ENCODE measurements around the gene OCA2.

OCA2 gene

GRCh38 chr15:27878841-27879240 is 220.3 kb downstream of the OCA2 start:
- DNase-seq (ENCODE audit: low read depth in 4 of 4, low spot score in 1 of 4), result no peak

- no peak for DNase-seq (ENCODE audit: low read depth in 4 of 4, low spot score in 1 of 4)
Measured at GRCh38 chr15:27873828-27874227, 225.3 kb downstream of the OCA2 start.

- DNase-seq (ENCODE audit: low read depth in 4 of 4, low spot score in 1 of 4), result no peak
Measured at GRCh38 chr15:27873039-27873438, 226.1 kb downstream of the OCA2 start.

GRCh38 chr15:27872355-27872754 is 226.8 kb downstream of the OCA2 start:
- DNase-seq (ENCODE audit: low read depth in 4 of 4, low spot score in 1 of 4), result no peak

GRCh38 chr15:27871902-27872260 is 227.2 kb downstream of the OCA2 start:
- DNase-seq (ENCODE audit: low read depth in 4 of 4, low spot score in 1 of 4), result no peak

- DNase-seq (ENCODE audit: low read depth in 4 of 4, low spot score in 1 of 4), result no peak
Measured at GRCh38 chr15:27871078-27871901, 227.8 kb downstream of the OCA2 start.

GRCh38 chr15:27870320-27870719 is 228.8 kb downstream of the OCA2 start:
- DNase-seq (ENCODE audit: low read depth in 4 of 4, low spot score in 1 of 4), result no peak

- no peak for DNase-seq (ENCODE audit: low read depth in 4 of 4, low spot score in 1 of 4)
Measured at GRCh38 chr15:27869697-27870281, 229.3 kb downstream of the OCA2 start.

- no peak for DNase-seq (ENCODE audit: low read depth in 4 of 4, low spot score in 1 of 4)
Measured at GRCh38 chr15:27868828-27869404, 230.2 kb downstream of the OCA2 start.

GRCh38 chr15:27867861-27868260 is 231.3 kb downstream of the OCA2 start:
- no peak for DNase-seq (ENCODE audit: low read depth in 4 of 4, low spot score in 1 of 4)

- DNase-seq (ENCODE audit: low read depth in 4 of 4, low spot score in 1 of 4), result no peak
Measured at GRCh38 chr15:27866505-27867165, 232.5 kb downstream of the OCA2 start.

- DNase-seq (ENCODE audit: low read depth in 4 of 4, low spot score in 1 of 4), result no peak
Measured at GRCh38 chr15:27865926-27866325, 233.2 kb downstream of the OCA2 start.

- no peak for DNase-seq (ENCODE audit: low read depth in 4 of 4, low spot score in 1 of 4)
Measured at GRCh38 chr15:27865323-27865922, 233.7 kb downstream of the OCA2 start.

- DNase-seq (ENCODE audit: low read depth in 4 of 4, low spot score in 1 of 4), result no peak
Measured at GRCh38 chr15:27864719-27865118, 234.4 kb downstream of the OCA2 start.

GRCh38 chr15:27864086-27864485 is 235.0 kb downstream of the OCA2 start:
- no peak for DNase-seq (ENCODE audit: low read depth in 4 of 4, low spot score in 1 of 4)

- no peak for DNase-seq (ENCODE audit: low read depth in 4 of 4, low spot score in 1 of 4)
Measured at GRCh38 chr15:27863000-27863399, 236.1 kb downstream of the OCA2 start.

- no peak for DNase-seq (ENCODE audit: low read depth in 4 of 4, low spot score in 1 of 4)
Measured at GRCh38 chr15:27861171-27861570, 237.9 kb downstream of the OCA2 start.

- no peak for DNase-seq (ENCODE audit: low read depth in 4 of 4, low spot score in 1 of 4)
Measured at GRCh38 chr15:27855137-27855536, 244.0 kb downstream of the OCA2 start.

- DNase-seq (ENCODE audit: low read depth in 4 of 4, low spot score in 1 of 4), result no peak
Measured at GRCh38 chr15:27854601-27855000, 244.5 kb downstream of the OCA2 start.

GRCh38 chr15:27853624-27854455 is 245.3 kb downstream of the OCA2 start:
- DNase-seq (ENCODE audit: low read depth in 4 of 4, low spot score in 1 of 4), result no peak

- no peak for DNase-seq (ENCODE audit: low read depth in 4 of 4, low spot score in 1 of 4)
Measured at GRCh38 chr15:27851858-27852210, 247.3 kb downstream of the OCA2 start.

All from stimulated activated CD4-positive, alpha-beta T cell treated with anti-CD3 and anti-CD28 coated beads, Interleukin-1b, Interleukin-23, amount 100 ng/mL, for 24 hours (primary cell).